BLaER1 (cell line): Measurements from ENCODE around the gene DMWD.

ENCODE experiments used
- H3K27ac ChIP-seq: shearing (Covaris generic); formaldehyde crosslinking; 2 replicates; pipeline ENCODE4 v1.8.1; 2022
- H3K27me3 ChIP-seq: shearing (Covaris generic); formaldehyde crosslinking; 2 replicates; pipeline ENCODE4 v1.8.1; 2022
- H3K36me3 ChIP-seq: shearing (Covaris generic); formaldehyde crosslinking; 2 replicates; pipeline ENCODE4 v1.8.1; 2022
- H3K4me1 ChIP-seq: shearing (Covaris generic); formaldehyde crosslinking; 2 replicates; pipeline ENCODE4 v1.8.1; 2022
- H3K4me2 ChIP-seq: shearing (Covaris generic); formaldehyde crosslinking; 2 replicates; pipeline ENCODE4 v1.8.1; 2022
- H3K4me3 ChIP-seq: shearing (Covaris generic); formaldehyde crosslinking; 2 replicates; pipeline ENCODE4 v1.8.1; 2022
- H3K9ac ChIP-seq: shearing (Covaris generic); formaldehyde crosslinking; 2 replicates; pipeline ENCODE4 v1.8.1; 2022
- H3K9me3 ChIP-seq: shearing (Covaris generic); formaldehyde crosslinking; 2 replicates; pipeline ENCODE4 v1.8.1; 2022
- H4K20me1 ChIP-seq: shearing (Covaris generic); formaldehyde crosslinking; 2 replicates; pipeline ENCODE4 v1.8.1; 2022
- Cebpa-rat ChIP-seq: shearing (Covaris generic); IDR thresholded peaks from 2 replicates; pipeline ENCODE4 v1.8.1; 2022

DMWD gene

GRCh38 chr19:45772912-45773311 is 19.7 kb downstream of the DMWD start:
- no peaks in the 10 kb centered on the region for H3K9me3 ChIP-seq
- no peak overlapping the region for H3K27ac ChIP-seq
- H3K4me2 ChIP-seq, result peak overlapping the region; percentile 98
- peaks cover 28% of the 10 kb centered on the region for H4K20me1 ChIP-seq
- peaks cover 12% of the 10 kb centered on the region; the same call in 1 of the 2 replicates for H3K36me3 ChIP-seq
- H3K9ac ChIP-seq, result no peak overlapping the region; the same call in 1 of the 2 replicates
- no peak for TF ChIP-seq Cebpa-rat
- H3K4me1 ChIP-seq, result peaks cover 35% of the 10 kb centered on the region
- no peak overlapping the region for H3K4me3 ChIP-seq
- H3K27me3 ChIP-seq, result peaks cover 6% of the 10 kb centered on the region

GRCh38 chr19:45772130-45772840 is 20.4 kb downstream of the DMWD start:
- peak overlapping the region; percentile 21; the same call in 1 of the 2 replicates for H3K9ac ChIP-seq
- no peak for TF ChIP-seq Cebpa-rat

GRCh38 chr19:45771311-45771933 is 21.2 kb downstream of the DMWD start:
- H3K27ac ChIP-seq, result no peak overlapping the region
- H3K4me2 ChIP-seq, result peak overlapping the region; percentile 98
- no peaks in the 10 kb centered on the region; the same call in 1 of the 2 replicates for H3K36me3 ChIP-seq
- TF ChIP-seq Cebpa-rat, result no peak
- H3K9ac ChIP-seq, result no peak overlapping the region
- no peaks in the 10 kb centered on the region for H3K9me3 ChIP-seq
- H3K4me3 ChIP-seq, result peak overlapping the region; percentile 85; the same call in 1 of the 2 replicates
- peaks cover 24% of the 10 kb centered on the region for H4K20me1 ChIP-seq
- peaks cover 48% of the 10 kb centered on the region for H3K4me1 ChIP-seq
- H3K27me3 ChIP-seq, result peaks cover 19% of the 10 kb centered on the region

More at GRCh38 chr19:45772130-45772840, 20.4 kb downstream of the DMWD start:
- Histone ChIP-seq H3K4me3 (no peak overlapping the region), H4K20me1 (peaks cover 24% of the 10 kb centered on the region), H3K4me2 (peak overlapping the region; percentile 98), H3K27me3 (peaks cover 13% of the 10 kb centered on the region), H3K4me1 (peaks cover 41% of the 10 kb centered on the region), H3K9me3 (no peaks in the 10 kb centered on the region), H3K36me3 (peaks cover 7% of the 10 kb centered on the region; the same call in 1 of the 2 replicates), H3K27ac (no peak overlapping the region)

GRCh38 chr19:45770192-45771101 is 22.2 kb downstream of the DMWD start:
- Histone ChIP-seq H3K27ac (peak overlapping the region; percentile 72), H3K4me1 (peaks cover 48% of the 10 kb centered on the region), H3K4me2 (peak overlapping the region; percentile 98), H4K20me1 (peaks cover 24% of the 10 kb centered on the region), H3K4me3 (peak overlapping the region; percentile 85), H3K27me3 (peaks cover 19% of the 10 kb centered on the region), H3K9ac (peak overlapping the region; percentile 72), H3K36me3 (no peaks in the 10 kb centered on the region), H3K9me3 (no peaks in the 10 kb centered on the region)
- TF ChIP-seq Cebpa-rat, result no peak

GRCh38 chr19:45769821-45770191 is 22.8 kb downstream of the DMWD start:
- Histone ChIP-seq H3K9me3 (no peaks in the 10 kb centered on the region), H3K4me2 (peak overlapping the region; percentile 98), H3K4me3 (peak overlapping the region; percentile 85), H3K36me3 (no peaks in the 10 kb centered on the region), H4K20me1 (peaks cover 24% of the 10 kb centered on the region), H3K9ac (peak overlapping the region; percentile 72), H3K27me3 (peaks cover 19% of the 10 kb centered on the region), H3K27ac (peak overlapping the region; percentile 72), H3K4me1 (peaks cover 52% of the 10 kb centered on the region)
- TF ChIP-seq Cebpa-rat, result no peak

- H4K20me1 ChIP-seq, result peaks cover 24% of the 10 kb centered on the region
- no peak for TF ChIP-seq Cebpa-rat
- peak within 1 kb of the TSS; percentile 98 for H3K4me2 ChIP-seq
- peaks cover 19% of the 10 kb centered on the region for H3K27me3 ChIP-seq
- peaks cover 59% of the 10 kb centered on the region for H3K4me1 ChIP-seq
- H3K9me3 ChIP-seq, result no peaks in the 10 kb centered on the region
- H3K9ac ChIP-seq, result peak within 1 kb of the TSS; percentile 82
- H3K27ac ChIP-seq, result peak within 1 kb of the TSS; percentile 78
- no peaks in the 10 kb centered on the region for H3K36me3 ChIP-seq
- peak within 1 kb of the TSS; percentile 85 for H3K4me3 ChIP-seq
Observed at GRCh38 chr19:45768984-45769782, 23.5 kb downstream of the DMWD start, which contains the start of gene SIX5. SIX5 (minus strand) TSS chr19:45769252; CDS start chr19:45768844, 408 bp downstream.

- H3K4me1 ChIP-seq, result peaks cover 63% of the 10 kb centered on the region
- H3K4me2 ChIP-seq, result peak overlapping the region; percentile 98
- no peaks in the 10 kb centered on the region for H3K9me3 ChIP-seq
- peaks cover 19% of the 10 kb centered on the region for H3K27me3 ChIP-seq
- peaks cover 24% of the 10 kb centered on the region for H4K20me1 ChIP-seq
- peak overlapping the region; percentile 85 for H3K4me3 ChIP-seq
- TF ChIP-seq Cebpa-rat, result no peak
- H3K27ac ChIP-seq, result peak overlapping the region; percentile 78
- peak overlapping the region; percentile 82 for H3K9ac ChIP-seq
- no peaks in the 10 kb centered on the region for H3K36me3 ChIP-seq
Observed at GRCh38 chr19:45768655-45768983, 24.0 kb downstream of the DMWD start.

- H3K9me3 ChIP-seq, result no peaks in the 10 kb centered on the region
- H3K27ac ChIP-seq, result peak overlapping the region; percentile 78
Observed at GRCh38 chr19:45767881-45768654, 24.6 kb downstream of the DMWD start.

More at GRCh38 chr19:45767881-45768654, 24.6 kb downstream of the DMWD start:
- peak overlapping the region; percentile 85 for H3K4me3 ChIP-seq
- H3K4me1 ChIP-seq, result peaks cover 63% of the 10 kb centered on the region
- peaks cover 19% of the 10 kb centered on the region for H3K27me3 ChIP-seq
- peak overlapping the region; percentile 82 for H3K9ac ChIP-seq
- H3K4me2 ChIP-seq, result peak overlapping the region; percentile 98
- no peaks in the 10 kb centered on the region for H3K36me3 ChIP-seq
- peaks cover 21% of the 10 kb centered on the region for H4K20me1 ChIP-seq
- no peak for TF ChIP-seq Cebpa-rat
